Stimulated activated CD4-positive, alpha-beta T cell treated with anti-CD3 and anti-CD28 coated beads, Interleukin-1b, Interleukin-23, amount 100 ng/mL, for 1 hour (primary cell): ENCODE measurements around the gene ZMYM2.

Experiments
- DNase-seq, 2 donors: peaks; one replicate each; pipeline ENCODE4 v3.0.0-alpha.2; 2020; ENCODE audit warnings: low read depth in 2 of 2

The ZMYM2 gene

DNA sequence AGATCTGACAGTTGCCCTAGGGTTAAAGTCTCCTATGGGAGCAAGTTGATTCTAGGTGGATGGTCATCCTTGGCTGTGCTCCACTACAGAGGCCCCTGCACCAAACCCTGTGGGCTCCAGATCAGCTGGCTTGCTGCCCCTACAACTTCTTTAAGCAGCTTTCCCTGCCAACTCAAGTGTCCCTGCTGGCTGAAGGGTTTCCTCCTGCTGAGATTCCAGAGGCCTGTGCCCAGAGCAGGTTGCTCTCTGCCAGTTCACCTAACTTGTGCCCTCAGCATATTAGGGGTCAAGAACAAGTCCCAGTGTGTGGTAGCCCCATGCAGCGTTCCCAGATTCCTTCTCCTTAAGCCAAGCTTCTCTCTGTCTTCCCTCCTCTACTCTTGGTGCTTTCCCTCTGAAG lies 85.6 kb downstream of the ZMYM2 start:
- no peak for DNase-seq

- DNase-seq: no peak
Observed at GRCh38 chr13:20045950-20046548, 87.5 kb downstream of the ZMYM2 start.

GRCh38 chr13:20049558-20050473 lies 91.3 kb downstream of the ZMYM2 start:
- DNase-seq: no peak

- no peak for DNase-seq
Observed at GRCh38 chr13:20051366-20051765, 92.8 kb downstream of the ZMYM2 start.

GRCh38 chr13:20053016-20053415 lies 94.5 kb downstream of the ZMYM2 start:
- DNase-seq: no peak

GRCh38 chr13:20053891-20054290 lies 95.4 kb downstream of the ZMYM2 start:
- DNase-seq: no peak

DNA sequence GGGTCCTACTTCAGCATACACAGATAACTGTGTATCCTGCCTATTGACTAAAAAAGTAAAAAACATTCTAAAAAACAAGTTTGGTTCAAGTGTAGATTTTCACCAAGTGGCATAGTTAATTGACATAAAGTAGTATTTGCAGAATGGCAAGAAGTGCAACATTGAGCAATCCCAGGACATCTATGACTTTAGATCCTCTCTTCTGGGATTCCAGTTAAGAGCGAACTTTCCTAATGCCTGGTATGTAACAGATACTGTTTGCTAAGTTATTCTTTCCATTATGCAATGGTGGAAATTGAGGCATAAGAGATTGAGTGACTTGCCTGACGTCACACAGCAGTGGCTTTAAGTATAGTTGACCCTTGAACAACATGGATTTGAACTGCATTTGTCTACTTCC lies 96.1 kb downstream of the ZMYM2 start:
- DNase-seq: no peak

GRCh38 chr13:20057214-20057613 lies 98.7 kb downstream of the ZMYM2 start:
- DNase-seq: no peak

DNA sequence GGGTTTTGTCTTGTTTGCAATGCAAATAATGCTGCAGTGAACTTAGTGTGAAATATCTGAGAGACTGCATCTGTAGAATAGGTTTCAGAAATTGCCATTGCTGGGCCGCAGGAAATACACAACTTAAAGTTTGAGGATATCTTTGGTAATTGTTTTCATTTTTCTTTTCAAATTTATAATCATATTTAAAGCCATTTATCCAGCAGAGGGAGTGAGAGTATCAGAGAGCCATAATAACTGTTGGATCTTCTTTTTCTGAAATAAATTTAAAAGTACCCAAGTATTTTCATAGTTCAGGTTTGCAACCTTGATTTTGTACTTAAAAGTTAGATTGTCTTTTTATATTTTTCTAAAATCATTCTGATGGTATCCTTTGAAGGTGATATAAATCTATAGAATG lies 99.4 kb downstream of the ZMYM2 start:
- no peak for DNase-seq

DNA sequence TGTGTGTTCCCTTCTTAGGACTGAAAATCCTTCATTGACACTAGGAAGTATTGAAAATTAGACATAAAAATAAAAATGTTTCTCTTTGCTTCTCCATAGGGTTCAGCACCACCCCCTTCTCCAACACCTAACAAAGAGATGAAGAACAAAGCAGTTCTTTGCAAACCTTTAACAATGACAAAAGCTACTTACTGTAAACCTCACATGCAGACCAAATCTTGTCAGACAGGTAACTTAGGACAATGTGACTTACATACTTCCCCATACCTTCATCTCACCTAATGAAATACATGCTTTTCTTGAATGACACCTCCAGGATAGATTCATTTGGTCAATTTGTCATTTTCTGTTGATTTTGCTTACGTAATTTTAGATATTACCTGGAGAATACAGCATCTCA lies 99.9 kb downstream of the ZMYM2 start:
- DNase-seq: no peak

DNA sequence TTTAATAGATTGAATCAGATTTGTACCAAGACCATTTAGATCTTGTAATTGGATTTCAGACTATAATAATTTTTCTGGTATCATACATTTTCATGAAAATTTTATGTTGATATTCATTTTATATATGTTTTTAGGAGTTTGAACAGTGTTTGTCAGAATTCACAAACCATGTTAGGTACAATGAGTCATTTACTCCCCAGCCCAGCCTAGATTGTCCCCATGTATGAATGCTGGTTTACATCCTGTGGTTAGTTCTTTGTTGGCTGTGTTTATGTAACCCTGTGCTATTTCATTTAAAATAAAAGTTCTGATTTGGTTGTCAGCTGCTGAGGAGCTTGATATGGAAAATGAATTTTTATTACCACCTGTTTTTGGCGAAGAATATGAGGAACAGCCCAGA lies 105.6 kb downstream of the ZMYM2 start:
- no peak for DNase-seq

DNA sequence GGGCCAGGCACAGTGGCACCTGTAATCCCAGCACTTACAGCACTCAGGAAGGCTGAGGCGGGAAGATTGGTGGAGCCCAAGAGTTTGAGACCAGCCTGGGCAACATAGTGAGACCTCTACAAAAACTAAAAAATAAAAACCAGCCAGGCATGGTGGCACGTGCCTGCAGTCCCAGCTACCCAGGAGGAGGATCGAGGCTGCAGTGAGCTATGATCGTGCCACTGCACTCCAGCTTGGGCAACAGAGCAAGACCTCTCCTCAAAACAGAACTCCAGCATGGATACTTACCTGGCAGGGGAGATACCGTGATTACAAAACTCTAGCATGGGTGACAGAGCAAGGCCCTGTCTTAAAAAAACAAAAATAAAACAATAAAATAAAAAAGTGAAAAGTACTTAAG lies 107.0 kb downstream of the ZMYM2 start:
- no peak for DNase-seq

- no peak for DNase-seq
Observed at GRCh38 chr13:20069956-20070355, 111.4 kb downstream of the ZMYM2 start.

GRCh38 chr13:20073775-20074174 lies 115.2 kb downstream of the ZMYM2 start:
- no peak for DNase-seq

DNA sequence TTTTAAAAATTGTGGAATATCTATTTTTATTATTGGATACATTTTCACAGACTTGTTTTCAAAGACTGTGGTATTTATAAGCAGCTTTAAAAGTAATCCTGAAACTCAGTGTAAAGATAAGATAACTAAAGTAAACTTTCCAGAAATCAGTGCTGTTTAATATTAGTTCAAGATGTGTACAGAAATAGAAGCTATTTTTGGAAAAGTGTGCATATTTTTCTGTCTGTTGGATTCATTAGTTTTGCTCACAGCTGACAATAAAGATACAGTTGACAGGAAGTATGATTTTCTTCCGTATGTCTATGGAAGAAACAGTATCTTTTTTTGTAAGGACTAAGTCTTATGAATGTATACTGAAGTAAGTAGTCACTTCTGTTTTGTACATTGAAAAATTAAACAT lies 116.4 kb downstream of the ZMYM2 start:
- DNase-seq: no peak

DNA sequence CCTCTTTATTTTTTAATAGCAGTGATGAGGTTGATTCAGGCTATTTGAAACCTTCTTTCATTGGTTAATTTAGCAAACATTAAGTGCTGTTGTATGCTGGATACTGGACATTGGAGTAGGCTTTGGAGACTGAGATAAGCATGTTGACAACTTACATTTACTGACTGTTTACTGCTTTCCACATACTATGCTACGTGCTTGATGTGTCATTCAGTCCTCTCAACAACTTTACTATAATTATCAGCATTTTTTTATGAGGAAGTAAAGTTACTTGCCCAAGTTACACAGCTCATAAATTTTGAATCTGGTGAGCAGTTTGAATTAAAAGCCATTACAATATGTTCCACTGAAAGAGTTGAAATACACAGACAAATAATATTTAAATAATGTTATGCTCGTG lies 118.6 kb downstream of the ZMYM2 start:
- no peak for DNase-seq

DNA sequence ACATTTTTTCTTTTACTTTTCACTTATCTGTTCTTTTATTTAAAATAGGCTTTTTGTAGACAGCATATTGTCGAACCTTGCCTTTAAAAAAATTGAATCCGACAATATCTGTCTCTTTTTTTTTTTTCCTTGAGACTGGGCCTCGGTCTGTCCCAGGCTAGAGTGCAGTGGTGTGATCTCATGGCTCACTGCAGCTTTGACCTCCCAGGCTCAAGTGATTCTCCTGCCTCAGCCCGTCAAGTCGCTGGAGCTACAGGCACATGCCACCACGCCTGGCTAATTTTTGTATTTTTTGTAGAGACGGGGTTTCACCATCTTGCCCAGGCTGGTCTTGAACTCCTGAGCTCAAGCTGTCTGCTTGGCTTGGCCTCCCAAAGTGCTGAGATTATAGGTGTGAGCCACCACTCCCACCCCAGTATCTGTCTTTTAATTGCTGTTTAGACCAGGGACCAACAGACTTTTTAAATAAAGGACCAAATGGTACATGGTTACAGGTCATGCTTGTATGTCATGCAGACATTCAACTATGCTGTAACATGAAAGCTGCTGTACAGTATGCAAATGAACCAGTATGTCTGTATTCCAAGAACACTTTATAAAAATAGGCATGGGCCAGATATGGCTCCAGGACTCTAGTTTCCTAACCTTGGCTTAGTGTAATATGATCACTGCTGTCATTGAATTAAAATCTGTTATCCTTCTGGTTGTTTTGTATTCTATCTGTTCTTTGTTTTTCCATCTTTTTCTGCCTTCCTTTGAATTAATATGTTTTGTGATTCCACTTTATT lies 122.0 kb downstream of the ZMYM2 start:
- DNase-seq: no peak

- DNase-seq: no peak
Observed at GRCh38 chr13:20090349-20090748, 131.8 kb downstream of the ZMYM2 start.

- DNase-seq: no peak
Observed at GRCh38 chr13:20093951-20094350, 135.4 kb downstream of the ZMYM2 start.

DNA sequence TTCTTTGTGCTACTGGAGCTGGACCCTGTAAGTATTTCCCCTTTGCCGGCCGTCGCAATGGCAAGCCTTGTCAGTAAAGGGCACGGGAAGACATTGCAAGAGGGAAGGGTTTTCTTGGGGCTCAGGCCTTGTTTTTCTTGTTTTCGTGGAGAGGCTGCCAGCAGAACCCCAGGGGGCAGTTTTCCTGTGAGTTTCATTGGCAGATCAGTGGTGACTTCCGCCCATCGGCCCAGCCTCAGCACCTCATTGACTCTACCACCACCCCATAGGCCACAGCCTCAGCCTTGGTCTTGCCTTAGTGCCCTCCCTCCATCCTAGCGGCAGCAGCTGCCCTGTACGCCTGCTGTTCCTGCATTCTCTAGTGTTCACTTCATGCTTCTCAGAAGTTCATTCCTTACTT lies 140.8 kb downstream of the ZMYM2 start:
- DNase-seq: no peak

GRCh38 chr13:20101467-20102316 lies 143.2 kb downstream of the ZMYM2 start:
- DNase-seq: no peak
